ENCODE measurements around the gene FGF14.

DNA sequence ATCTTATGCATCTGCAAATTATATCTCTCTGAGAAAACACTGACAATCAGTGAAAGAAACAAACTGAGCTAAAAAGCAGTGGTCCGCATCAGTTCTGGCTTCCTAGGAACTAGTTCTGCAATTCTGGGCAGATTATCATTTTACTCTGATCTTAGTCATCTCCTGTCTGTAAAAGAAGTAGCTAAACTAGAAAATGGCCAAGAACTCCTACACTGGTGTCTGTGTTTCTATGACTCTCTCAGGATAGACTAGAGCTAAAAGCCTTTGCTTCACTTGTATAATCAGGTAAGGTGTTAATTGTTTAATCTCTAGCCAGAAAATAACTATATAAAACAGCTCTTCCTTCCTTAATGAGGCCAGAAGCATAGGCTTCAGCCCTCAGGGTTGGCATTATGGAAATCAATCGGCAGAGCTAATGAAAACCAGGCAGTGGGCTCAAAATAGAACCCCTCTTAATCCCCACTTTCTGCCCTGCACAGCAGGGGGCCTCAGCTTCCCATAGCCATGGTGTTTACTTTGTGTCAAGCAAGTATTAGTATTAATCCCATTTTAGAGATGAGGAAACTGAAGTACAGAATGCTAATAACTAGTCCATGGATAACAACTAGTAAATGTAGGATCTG lies 459.2 kb downstream of the FGF14 start:
- TF ChIP-seq, protein P1, sequence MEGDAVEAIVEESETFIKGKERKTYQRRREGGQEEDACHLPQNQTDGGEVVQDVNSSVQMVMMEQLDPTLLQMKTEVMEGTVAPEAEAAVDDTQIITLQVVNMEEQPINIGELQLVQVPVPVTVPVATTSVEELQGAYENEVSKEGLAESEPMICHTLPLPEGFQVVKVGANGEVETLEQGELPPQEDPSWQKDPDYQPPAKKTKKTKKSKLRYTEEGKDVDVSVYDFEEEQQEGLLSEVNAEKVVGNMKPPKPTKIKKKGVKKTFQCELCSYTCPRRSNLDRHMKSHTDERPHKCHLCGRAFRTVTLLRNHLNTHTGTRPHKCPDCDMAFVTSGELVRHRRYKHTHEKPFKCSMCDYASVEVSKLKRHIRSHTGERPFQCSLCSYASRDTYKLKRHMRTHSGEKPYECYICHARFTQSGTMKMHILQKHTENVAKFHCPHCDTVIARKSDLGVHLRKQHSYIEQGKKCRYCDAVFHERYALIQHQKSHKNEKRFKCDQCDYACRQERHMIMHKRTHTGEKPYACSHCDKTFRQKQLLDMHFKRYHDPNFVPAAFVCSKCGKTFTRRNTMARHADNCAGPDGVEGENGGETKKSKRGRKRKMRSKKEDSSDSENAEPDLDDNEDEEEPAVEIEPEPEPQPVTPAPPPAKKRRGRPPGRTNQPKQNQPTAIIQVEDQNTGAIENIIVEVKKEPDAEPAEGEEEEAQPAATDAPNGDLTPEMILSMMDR (conservative IDR thresholded peaks at IDR 0.05; ENCODE audit: low read length) = no peak
- TF ChIP-seq EZH2phosphoT487 (IDR thresholded peaks at IDR 0.05; ENCODE audit: borderline replicate concordance, low read depth, low read length) = no peak
